Measurements from ENCODE around the gene DSCAM.

GRCh38 chr21:40505244-40505643, 341.7 kb downstream of the DSCAM start:
- TF ChIP-seq FOS (IDR thresholded peaks at IDR 0.05; ENCODE audit: borderline replicate concordance, extremely low read depth, insufficient read length) (no peak), HCFC1 (IDR thresholded peaks at IDR 0.05; ENCODE audit: low read length) (no peak)

All from GM12878 (cell line).